HFFc6 (cell line): Measurements from ENCODE around the gene NR3C1. TPM values are rescaled to one million over a fixed set of nuclear protein-coding genes. Genes with fewer than 3 reads are reported as not detected.
A peak's percentile ranks its signal among the peaks of the same experiment; 100 is the strongest.

Experiments
- DNase-seq: peaks from one replicate; pipeline ENCODE4 v3.0.0-alpha.2; 2018
- H3K27ac Mint-ChIP-seq: 2 replicates; pipeline ENCODE4 v1.8.0; 2020; ENCODE audit warnings: mild to moderate bottlenecking, mixed read lengths
- H3K27me3 Mint-ChIP-seq: 2 replicates; pipeline ENCODE4 v1.8.0; 2021; ENCODE audit warnings: mild to moderate bottlenecking, moderate library complexity, mixed read lengths; ENCODE audit not compliant: insufficient read depth
- H3K36me3 Mint-ChIP-seq: 2 replicates; pipeline ENCODE4 v1.8.0; 2021; ENCODE audit warnings: low read depth, mixed read lengths
- H3K4me1 Mint-ChIP-seq: 2 replicates; pipeline ENCODE4 v1.8.0; 2020; ENCODE audit warnings: low read depth, mixed read lengths
- H3K4me3 Mint-ChIP-seq: 2 replicates; pipeline ENCODE4 v1.8.0; 2020; ENCODE audit warnings: mild to moderate bottlenecking, moderate library complexity, mixed read lengths
- H3K9me3 Mint-ChIP-seq: 2 replicates; pipeline ENCODE4 v1.8.0; 2020; ENCODE audit warnings: mild to moderate bottlenecking, mixed read lengths
- CTCF ChIP-seq: fragments of 200-600 bp; sonication (generic); IDR thresholded peaks from 2 replicates; pipeline ENCODE4 v1.5.0; 2021; ENCODE audit warnings: antibody characterized with exemption, mild to moderate bottlenecking
- total RNA-seq, 6 experiments: library from RNA; stranded (reverse); fragmentation: NEBNext Ultra II Directional; extraction: Animal tissue kit (Norgen Biotek cat#: 25700); gene quantifications; 2 replicates in 1 of 6; 3 replicates in 5 of 6; pipeline ENCODE4 v1.2.3, GENCODE V29; 2021

Gene NR3C1
- total RNA-seq, 6 experiments from 2014 or later = 61.6 to 86.9 (median 71.5) TPM

- TF ChIP-seq CTCF = no peak
- Mint-ChIP-seq H3K4me3 (no peak overlapping the region), H3K27me3 (no peaks in the 10 kb centered on the region; the same call in 1 of the 2 replicates), H3K4me1 (peaks cover 51% of the 10 kb centered on the region), H3K27ac (no peak overlapping the region), H3K9me3 (no peaks in the 10 kb centered on the region), H3K36me3 (peaks cover 29% of the 10 kb centered on the region)
- DNase-seq = no peak
Observed at GRCh38 chr5:143343042-143343441, 60.4 kb downstream of the NR3C1 start.

DNA sequence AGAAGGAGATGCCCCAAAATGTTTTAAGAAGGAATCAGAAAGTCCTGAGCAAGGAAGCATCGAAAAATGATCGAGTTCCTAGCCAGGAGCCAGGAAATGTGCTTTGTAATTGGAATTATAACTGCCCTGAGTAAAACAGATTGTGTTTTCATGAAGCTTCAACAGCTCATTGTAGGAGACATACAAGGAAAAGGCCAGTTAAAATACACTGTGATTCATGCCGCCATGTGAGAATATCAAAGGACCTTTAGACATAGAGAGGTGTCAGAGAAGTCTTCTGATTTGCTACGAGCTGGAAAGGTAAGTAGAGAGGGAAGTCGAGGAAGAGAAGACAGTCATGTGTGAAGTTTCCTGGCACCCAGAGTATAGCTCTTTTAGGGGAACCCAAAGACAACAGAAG is 60.9 kb downstream of the NR3C1 start:
- peaks cover 29% of the 10 kb centered on the region for H3K36me3 Mint-ChIP-seq
- no peaks in the 10 kb centered on the region for H3K9me3 Mint-ChIP-seq
- peaks cover 51% of the 10 kb centered on the region for H3K4me1 Mint-ChIP-seq
- no peak for TF ChIP-seq CTCF
- DNase-seq = no peak
- no peak overlapping the region for H3K4me3 Mint-ChIP-seq
- H3K27me3 Mint-ChIP-seq = no peaks in the 10 kb centered on the region; the same call in 1 of the 2 replicates
- H3K27ac Mint-ChIP-seq = peak overlapping the region; percentile 67

- TF ChIP-seq CTCF = no peak
- Mint-ChIP-seq H3K36me3 (peaks cover 29% of the 10 kb centered on the region), H3K9me3 (no peaks in the 10 kb centered on the region), H3K4me3 (0 out of 2 replicates have a peak overlapping the region, but pooled peaks have one; percentile 7), H3K27ac (peak overlapping the region; percentile 67), H3K27me3 (no peaks in the 10 kb centered on the region; the same call in 1 of the 2 replicates), H3K4me1 (peaks cover 51% of the 10 kb centered on the region)
- DNase-seq = peak; percentile 45
Observed at GRCh38 chr5:143341807-143342570, 61.5 kb downstream of the NR3C1 start.

DNA sequence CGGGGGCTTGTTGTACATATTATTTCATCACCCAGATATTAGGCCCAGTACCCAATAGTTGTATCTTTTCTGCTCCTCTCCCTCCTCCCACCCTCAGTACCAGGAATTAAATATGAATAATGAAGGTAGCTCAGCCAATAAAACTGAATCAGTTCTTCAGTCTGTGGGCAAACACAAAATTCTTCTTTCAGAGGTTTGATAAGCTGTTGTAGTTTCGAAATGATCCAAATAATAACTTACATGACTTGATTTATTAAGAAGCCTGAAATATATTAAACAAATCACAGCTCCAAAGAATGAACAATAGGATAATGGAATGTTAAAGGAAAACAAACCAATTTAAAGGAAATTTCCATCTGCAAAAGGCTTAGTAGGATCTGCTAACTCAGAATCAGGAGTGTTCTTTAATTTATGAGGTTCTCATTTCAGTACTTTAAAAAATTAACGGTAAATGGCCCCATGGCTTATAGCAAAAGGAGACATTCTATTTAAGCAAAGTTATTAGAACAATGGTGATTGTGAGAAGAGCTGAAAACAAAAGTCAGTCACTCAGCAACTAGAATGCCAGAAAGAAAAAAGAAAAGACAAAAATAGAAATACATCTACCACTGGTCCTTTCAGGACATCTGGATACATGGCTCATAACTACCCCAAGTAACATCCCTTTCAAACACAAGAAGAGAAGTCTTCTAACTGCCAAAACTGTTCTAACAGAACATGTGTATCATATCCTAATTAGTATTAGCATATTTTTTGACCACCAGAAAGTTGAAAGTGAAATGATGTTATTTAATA is 62.4 kb downstream of the NR3C1 start:
- Mint-ChIP-seq H3K4me1 (peaks cover 50% of the 10 kb centered on the region), H3K36me3 (peaks cover 29% of the 10 kb centered on the region), H3K27me3 (no peaks in the 10 kb centered on the region; the same call in 1 of the 2 replicates), H3K4me3 (0 out of 2 replicates have a peak overlapping the region, but pooled peaks have one; percentile 4), H3K9me3 (no peaks in the 10 kb centered on the region), H3K27ac (peak overlapping the region; percentile 76)
- TF ChIP-seq CTCF = no peak
- DNase-seq = no peak

- Mint-ChIP-seq H3K36me3 (peaks cover 41% of the 10 kb centered on the region), H3K4me3 (no peak overlapping the region), H3K9me3 (no peaks in the 10 kb centered on the region), H3K4me1 (peaks cover 65% of the 10 kb centered on the region), H3K27ac (peak overlapping the region; percentile 32; the same call in 1 of the 2 replicates), H3K27me3 (no peaks in the 10 kb centered on the region; the same call in 1 of the 2 replicates)
- peak; percentile 17 for DNase-seq
- no peak for TF ChIP-seq CTCF
Observed at GRCh38 chr5:143338658-143339366, 64.7 kb downstream of the NR3C1 start.
